SK-N-DZ (cell line): ENCODE measurements around the gene TIGAR.

Source experiments
- DNase-seq: peaks from one replicate; pipeline ENCODE4 v3.0.0-alpha.2; 2015; ENCODE audit warnings: low spot score

Gene TIGAR

GRCh38 chr12:4372653-4373052, 51.6 kb downstream of the TIGAR start:
- no peak for DNase-seq

- no peak for DNase-seq
Measured at GRCh38 chr12:4375449-4375848, 54.4 kb downstream of the TIGAR start.

GRCh38 chr12:4378772-4379171, 57.8 kb downstream of the TIGAR start:
- no peak for DNase-seq

GRCh38 chr12:4379405-4379804, 58.4 kb downstream of the TIGAR start, which contains the start of gene FGF23:
Gene FGF23 (minus strand): TSS chr12:4379712. CDS start chr12:4379582, 130 bp downstream.
- peak; percentile 87 for DNase-seq

GRCh38 chr12:4380332-4380731, 59.3 kb downstream of the TIGAR start:
- DNase-seq: no peak

- peak; percentile 76 for DNase-seq
Measured at GRCh38 chr12:4383304-4383865, 62.4 kb downstream of the TIGAR start.

GRCh38 chr12:4386801-4387200, 65.8 kb downstream of the TIGAR start:
- DNase-seq: peak; percentile 89

GRCh38 chr12:4387607-4388006, 66.6 kb downstream of the TIGAR start:
- DNase-seq: no peak

GRCh38 chr12:4388032-4388431, 67.0 kb downstream of the TIGAR start:
- no peak for DNase-seq

GRCh38 chr12:4388662-4389061, 67.6 kb downstream of the TIGAR start:
- no peak for DNase-seq

GRCh38 chr12:4392223-4392742, 71.3 kb downstream of the TIGAR start:
- DNase-seq: no peak

GRCh38 chr12:4393211-4393610, 72.2 kb downstream of the TIGAR start:
- DNase-seq: no peak

- no peak for DNase-seq
Measured at GRCh38 chr12:4395818-4396217, 74.8 kb downstream of the TIGAR start.

- DNase-seq: no peak
Measured at GRCh38 chr12:4401117-4401516, 80.1 kb downstream of the TIGAR start.

GRCh38 chr12:4402996-4403395, 82.0 kb downstream of the TIGAR start:
- DNase-seq: no peak
